ENCODE measurements around the gene TOP3B.

GRCh38 chr22:22025320-22026156 lies 43.0 kb upstream of the TOP3B start:
- no peak for TF ChIP-seq CTCF (IDR thresholded peaks at IDR 0.05)
- no peak for TF ChIP-seq POLR2AphosphoS5 (IDR thresholded peaks at IDR 0.05)
- TF ChIP-seq POLR2A (IDR thresholded peaks at IDR 0.05) = no peak

All from transverse colon (tissue), 4 donors.